GM18870 (cell line): ENCODE measurements around the gene MGRN1.

ENCODE experiments used
- ATAC-seq: cut with Tn5 transposase; IDR thresholded peaks from one replicate; pipeline ENCODE4 v1.9.1; 2021; ENCODE audit warnings: moderate library complexity; ENCODE audit not compliant: unreplicated experiment

MGRN1 gene

DNA sequence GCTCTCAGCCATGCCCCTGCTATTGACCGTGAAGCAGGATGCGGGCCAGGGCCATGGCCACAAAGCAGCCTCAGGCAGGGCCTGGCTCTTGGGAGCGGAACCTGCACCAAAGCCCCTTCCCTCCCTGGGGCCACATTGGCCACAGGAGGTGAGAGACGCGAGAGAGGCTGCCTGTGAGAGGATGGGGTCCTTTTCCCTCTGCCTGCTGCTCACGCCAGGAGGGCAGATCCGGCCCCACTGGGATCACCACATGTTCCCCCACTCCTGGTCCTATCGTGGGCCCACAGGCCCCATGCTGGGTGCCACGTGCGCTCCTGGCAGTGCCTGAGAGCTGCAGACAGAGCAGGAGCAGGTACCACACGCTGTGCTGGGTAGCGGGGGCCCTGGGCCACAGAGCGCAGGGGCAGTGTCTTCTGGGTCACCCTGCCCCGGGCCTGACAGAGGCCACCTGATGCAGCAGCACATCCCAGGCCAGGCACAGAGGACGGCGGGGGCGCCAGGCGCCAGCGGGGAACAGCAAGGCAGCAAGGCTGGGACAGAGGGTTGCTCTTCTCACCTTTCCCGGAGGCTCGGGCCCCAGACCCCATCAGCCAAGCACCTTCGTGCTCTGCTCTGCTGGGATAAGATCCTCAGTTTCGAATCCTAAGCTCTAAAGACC lies 59.6 kb downstream of the MGRN1 start:
- ATAC-seq = no peak

DNA sequence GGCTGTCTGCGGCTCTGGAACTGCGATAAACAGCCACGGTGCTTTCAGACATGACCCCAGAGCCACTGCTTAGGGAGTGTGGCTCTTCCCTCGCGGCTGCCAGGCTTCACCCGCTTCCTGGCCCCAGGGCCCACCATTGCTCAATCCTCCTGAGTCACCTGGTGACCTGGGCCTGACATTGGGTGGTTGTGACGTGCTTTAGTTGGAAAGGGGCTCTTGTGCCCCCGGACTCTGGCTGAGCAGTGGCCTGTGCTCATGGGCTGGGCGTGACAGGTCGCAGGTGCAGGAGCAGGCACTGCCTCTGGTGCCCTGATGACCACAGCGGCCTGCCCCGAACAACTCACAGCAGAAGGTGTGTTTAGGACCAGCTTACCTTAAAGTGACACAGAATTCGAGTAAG lies 60.1 kb downstream of the MGRN1 start:
- no peak for ATAC-seq

- ATAC-seq = no peak
Observed at GRCh38 chr16:4685292-4685691, 60.7 kb downstream of the MGRN1 start.

DNA sequence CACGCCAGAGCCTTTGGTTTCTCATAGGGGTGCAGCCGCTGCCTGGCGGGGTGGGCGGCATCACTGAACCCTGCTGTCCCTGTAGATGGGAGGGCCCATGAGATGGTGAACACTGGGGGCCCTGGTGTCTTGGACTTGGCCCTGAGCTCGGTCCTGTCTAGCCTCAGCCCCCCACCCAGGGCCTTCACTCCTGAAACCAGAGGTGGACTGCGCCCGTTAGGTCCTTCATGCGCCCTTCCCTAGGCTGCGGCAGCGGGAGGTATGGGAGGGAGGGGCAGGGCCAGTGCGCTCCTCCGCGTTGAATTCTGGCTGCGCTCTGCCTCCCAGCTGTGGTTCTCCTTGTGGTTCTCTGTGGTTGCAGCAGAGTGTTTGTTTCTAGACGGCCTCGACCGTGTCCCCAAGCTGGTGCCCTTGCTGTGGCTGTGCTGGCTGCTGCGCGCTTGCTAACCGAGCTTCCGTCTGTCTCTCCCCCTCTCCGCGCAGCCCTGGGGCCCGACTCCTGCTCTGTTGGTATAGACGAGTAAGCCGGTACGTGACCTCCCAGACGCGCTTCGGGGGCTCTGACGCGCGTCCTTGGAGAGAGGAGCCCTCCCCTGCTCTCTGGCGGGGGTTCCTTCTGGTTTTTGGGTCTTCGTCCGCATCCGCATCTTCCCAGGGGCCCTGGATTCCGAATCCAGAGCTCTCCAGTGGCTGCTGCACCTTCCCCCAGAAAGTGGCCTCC lies 61.3 kb downstream of the MGRN1 start:
- no peak for ATAC-seq

GRCh38 chr16:4686497-4687210 lies 62.0 kb downstream of the MGRN1 start:
- ATAC-seq = no peak

DNA sequence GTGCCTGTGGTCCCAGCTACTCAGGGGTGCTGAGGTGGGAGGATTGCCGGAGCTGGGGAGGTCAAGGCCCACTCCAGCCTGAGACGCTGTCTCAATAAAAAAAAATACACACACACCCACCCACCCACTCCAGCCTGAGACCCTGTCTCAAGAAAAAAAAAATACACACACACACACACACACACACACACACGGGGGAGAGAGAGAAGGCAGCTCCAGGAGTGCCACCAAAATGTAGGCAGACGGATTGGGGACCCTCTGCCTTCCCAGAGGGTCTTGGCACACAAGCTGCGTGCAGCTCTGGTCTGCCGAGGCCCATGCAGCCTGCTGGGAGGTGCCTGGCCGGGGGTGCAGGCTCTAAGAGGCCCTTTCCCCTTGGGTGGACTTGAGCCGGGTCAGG lies 62.8 kb downstream of the MGRN1 start:
- no peak for ATAC-seq

GRCh38 chr16:4687946-4688673 lies 63.5 kb downstream of the MGRN1 start:
- no peak for ATAC-seq

DNA sequence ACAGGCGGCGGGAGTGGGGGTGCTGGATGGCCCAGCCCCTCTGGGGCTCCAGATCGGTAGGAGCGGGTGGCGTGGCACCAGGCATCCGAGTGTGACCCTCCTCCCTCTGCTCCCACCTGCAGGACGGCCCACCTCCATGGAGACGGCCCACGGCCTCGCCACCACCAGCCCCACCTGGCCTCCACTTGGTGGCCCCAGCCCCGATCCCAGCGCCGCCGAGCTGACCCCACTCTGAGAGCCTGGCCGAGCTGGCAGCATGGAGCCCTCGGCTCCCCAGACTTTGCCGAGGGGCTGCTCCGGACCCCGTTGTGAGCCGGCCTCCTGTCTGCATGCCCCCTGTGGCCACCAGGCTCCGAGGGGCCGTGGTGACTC lies 64.0 kb downstream of the MGRN1 start:
- no peak for ATAC-seq

DNA sequence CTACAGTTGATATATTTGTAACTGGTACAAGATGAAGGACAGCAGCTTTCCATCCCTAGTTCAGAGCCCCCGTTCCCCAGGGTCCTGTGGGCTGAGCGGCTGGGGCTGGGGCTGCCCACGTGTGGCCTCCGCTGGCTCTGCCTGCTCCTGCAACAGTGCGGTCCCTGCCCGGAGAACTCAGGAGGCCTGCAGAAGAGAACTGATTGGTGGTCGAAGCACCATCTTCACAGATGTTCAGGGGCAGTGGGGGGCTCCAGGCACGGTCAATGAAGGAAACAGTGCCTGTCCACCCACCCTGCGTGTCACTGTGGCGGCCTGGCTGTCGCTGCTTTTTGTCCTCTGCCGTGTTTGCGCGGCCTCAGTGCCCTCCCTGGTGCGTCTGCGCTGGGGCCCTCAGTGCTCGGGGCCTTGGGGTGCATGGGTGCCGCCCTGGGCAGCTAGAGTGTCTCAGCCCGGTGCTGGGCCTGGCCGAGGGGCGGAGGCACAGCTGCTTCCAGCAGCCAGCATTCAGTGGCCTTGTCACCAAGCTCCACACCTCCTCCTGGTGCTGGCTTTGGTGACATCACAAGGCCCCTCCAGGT lies 64.6 kb downstream of the MGRN1 start:
- ATAC-seq = no peak

GRCh38 chr16:4689864-4690704 lies 65.5 kb downstream of the MGRN1 start:
- no peak for ATAC-seq

DNA sequence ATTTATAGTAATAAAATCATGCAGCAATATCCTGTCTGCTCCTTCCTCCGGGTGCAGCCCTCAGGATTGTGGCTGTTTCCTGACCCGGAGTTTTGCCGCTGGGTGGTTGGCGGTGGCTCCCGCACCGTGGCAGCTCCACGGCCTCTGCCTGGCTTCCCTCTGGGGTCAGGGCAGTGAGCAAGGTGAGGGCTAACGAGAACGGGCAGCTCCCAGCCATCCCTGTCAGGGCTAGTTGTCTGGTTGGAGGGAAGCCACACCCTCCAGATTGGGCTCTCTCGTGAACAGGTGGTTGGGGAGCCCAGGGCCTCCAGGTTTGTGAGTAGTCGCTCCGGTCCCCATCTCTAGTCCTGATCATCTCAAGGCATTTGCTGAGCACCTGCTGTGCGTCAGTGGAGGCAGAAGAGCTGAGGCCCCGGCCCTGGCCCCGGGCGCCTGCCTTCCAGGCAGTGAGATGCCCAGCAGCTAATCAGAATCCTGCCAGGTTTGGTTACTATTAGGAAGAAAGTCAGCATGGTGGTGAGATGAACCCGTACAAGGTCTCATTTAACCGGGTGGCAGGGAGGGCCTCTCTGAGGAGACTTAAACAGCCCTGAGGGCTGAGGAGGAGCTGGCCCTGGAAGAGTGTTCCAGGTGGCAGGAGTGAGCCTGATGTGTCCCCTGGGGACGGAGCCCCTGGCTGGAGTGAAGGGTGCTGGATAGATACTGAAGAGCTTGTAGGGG lies 66.5 kb downstream of the MGRN1 start:
- ATAC-seq = no peak

GRCh38 chr16:4691666-4692412 lies 67.2 kb downstream of the MGRN1 start:
- ATAC-seq = no peak

DNA sequence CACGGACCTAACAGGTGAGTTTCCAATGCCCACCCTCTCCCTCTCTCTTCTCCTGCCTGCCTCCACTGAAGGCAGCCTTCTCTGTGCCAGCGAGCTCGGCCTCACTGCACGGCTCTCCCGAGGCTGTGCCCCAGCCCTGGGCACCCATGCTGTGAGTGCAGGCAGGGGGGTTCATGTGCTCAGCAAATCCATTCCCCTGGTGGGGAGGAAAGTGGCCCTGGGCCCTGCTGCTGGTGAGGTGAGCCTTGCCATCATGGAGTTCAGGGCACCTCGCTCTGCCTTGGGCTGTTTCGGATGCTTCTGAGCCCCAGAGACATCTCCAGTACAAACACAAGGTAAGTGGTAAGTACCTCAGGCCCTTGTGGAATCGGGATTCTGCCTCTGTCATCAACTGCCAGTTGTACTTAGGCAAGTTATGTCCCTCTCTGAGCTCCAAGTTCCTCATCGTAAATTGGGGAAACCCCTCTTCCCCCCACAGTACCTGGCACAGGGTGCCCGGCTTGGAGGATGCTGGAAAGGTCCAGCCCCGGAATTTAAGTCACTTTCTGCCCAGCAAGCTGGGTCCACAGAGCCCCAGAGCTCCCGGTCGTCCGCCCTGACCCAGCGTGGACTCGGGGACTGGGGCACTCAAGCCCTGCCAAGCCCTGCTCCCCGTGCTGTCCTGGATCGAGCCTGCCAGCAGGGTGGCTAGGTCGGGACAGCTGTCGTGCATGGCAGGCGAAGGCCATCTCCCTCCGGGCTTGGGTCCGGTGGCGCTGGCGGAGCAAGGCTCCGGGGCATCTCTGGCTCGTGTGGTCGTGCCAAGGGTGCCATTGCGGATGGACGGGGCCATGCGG lies 68.1 kb downstream of the MGRN1 start:
- peak; percentile 14 for ATAC-seq

DNA sequence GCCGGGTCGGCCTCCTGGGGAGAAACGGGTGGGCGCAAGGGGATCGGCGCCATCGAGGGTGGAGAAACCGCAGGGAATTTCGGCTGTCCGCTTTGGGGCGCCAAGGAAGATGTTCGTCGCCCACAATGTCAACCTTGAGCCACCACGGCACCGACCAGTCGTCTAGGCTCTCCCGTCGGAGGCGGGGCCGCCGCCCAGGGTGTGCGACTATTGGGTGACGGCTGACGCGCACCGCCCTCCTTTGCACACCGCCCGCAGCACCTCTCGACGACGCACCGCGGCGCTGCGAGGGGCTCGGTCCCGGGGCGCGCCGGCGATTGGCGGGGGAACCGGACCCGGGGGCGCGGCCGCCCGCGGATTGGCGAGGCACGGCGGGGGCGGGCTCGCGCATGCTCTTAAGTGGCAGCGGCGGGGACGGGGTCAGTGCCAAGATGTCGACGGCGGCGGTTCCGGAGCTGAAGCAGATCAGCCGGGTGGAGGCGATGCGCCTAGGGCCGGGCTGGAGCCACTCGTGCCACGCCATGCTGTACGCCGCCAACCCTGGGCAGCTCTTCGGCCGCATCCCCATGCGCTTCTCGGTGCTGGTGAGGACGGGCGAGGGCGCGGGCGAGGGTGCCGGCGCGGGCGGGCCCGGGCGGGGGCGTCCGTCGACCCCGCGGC lies 68.8 kb downstream of the MGRN1 start, which contains the start of gene NUDT16L1:
Gene NUDT16L1 (plus strand): TSS at position 267 of the 660 bp plus-strand sequence. CDS start 165 bp downstream, at position 432.
- ATAC-seq = peak; percentile 79

- ATAC-seq = no peak
Observed at GRCh38 chr16:4693956-4694641, 69.5 kb downstream of the MGRN1 start.

- no peak for ATAC-seq
Observed at GRCh38 chr16:4694642-4695451, 70.2 kb downstream of the MGRN1 start.
